Fibroblast of skin of scalp (primary cell): ENCODE data around the gene BICD2.

Experiments
- DNase-seq: peaks from one replicate; pipeline ENCODE4 v3.0.0-alpha.2; 2013

BICD2 gene

DNA sequence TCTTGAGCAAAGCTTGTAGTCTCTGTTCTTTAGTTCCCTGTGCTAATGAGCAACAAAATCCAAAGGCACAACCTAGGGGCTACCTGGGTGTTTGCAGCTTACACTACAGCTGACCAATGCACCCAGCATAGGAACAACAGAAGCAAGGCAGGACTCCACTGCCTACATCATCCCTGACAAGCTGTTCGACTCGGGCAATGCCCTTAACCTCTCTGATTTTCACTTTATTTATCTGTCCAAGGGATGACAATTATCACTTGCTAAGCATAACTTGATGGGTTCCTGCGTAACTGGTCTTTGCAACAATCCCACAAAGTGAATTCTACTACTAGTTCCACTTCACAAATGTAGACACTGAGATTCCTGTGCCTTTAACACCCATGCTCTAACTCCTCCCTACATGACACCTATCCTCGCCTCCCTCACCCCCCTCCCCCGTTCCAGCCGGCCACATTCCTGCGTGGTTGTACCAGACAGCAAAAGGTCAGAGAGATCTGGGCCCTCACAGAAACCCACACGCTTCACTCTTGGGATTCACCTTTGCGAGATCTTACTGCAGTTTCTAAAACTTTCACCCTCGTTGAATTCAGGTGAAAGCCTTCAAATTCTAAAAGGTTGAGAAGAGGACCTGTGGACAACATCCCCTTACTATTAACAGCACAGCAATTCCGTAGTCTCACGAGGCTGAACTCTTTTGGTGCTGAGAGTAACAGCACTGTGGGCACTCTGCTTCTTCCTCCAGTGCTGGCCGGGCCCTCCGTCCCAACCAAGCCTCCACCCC lies 95.7 kb downstream of the BICD2 start:
- DNase-seq = peak; percentile 46

DNA sequence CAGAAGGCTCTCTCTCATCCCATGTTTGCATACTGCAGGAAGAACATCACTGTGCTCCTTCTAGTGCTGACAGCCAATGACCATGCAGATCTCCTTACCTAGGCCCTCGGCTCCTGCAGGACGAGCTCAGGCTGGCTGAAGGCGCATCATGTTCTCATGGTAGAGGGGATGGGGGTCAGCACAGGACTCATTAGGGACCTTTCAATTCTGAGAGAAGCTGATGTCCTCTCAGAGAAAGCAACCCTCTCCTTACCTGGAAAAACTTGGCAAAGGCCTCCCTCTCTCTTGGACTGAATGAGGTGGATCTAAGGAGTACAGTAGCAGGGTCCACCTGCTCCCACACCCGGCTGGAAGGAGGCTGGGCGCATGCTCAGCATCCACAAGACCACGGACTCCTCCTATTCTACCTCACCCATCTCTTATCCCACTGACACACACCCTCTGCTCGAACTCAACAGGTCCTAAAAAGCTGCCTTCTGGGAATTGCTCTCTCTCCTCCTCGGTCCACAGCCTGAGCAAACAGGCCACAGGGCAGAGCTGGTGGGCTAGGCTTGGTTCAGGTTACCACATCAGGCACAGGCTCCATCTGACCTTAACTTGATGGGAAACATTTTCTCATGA lies 97.6 kb downstream of the BICD2 start:
- no peak for DNase-seq

DNA sequence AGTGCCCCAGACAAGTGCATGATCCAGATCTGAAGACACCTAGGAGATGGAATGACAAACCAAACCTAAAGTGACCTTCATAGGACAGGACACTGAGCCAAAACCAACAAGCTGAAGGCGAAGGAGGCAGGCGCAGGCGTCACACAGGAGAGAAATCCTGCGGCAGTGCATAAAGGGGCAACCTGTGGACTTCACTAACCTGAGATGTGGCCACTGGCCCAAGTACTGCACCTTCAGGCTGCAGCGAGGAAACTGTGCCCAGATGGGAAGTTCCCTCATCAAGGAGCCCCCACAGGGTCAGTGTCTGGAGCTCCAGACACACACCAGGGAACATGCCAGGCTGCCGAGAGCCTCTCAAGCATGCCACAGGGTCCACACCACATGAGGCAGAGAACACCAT lies 98.4 kb downstream of the BICD2 start:
- DNase-seq = no peak

DNA sequence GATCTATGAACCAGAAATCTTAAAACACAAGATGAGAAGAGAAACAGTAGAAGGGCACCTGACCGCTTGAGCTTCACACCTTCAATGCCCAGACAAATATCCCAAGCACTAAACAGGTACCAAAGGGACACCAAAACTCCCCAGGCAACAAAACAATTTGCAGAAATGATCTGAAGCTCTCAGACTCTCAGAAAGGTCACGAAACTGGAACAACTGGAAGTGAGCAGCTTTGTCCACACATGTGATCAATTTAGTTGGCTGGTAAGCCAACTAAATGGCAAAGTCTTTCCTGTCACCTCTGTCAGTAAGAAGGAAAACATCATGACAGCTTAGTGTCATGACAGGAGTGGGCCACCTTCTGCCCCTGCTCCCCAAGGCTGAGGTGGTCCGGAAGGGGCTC lies 98.8 kb downstream of the BICD2 start:
- DNase-seq = no peak

DNA sequence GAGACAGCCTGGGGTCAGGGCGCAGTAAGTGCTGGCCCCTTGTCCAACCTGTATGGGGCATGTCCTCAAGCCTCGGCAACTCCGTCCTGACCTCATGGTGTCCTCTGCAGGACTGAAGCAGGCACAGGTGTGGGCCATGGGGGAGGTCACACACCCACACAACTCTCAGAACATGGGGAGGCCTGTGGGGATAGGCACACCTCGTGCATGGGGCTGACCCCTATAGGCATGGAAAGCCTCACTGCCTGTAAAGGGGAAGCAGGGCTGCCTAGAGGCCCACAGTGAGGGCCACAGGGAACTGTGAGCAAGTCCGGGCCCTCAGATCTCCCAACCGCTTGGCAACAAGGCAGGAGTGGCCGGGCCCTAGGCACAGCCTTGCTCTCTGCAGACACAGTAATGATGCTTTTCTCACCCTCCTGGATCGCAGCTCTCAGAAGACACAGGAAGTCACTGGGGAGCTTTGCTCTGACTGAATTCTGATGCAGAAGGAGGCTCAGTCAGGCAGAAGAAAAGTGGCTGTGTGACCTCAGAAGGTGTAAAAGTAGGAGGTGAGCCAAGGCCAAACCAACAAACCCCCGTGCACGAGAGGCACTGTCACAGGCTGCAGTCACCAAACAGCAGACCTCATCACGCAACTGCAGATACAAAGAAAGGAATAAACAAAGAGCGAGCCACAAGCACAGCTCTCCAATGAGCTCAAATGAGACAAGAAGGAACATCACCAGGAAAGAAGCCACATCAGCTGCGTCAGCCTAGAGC lies 100.1 kb downstream of the BICD2 start:
- no peak for DNase-seq

DNA sequence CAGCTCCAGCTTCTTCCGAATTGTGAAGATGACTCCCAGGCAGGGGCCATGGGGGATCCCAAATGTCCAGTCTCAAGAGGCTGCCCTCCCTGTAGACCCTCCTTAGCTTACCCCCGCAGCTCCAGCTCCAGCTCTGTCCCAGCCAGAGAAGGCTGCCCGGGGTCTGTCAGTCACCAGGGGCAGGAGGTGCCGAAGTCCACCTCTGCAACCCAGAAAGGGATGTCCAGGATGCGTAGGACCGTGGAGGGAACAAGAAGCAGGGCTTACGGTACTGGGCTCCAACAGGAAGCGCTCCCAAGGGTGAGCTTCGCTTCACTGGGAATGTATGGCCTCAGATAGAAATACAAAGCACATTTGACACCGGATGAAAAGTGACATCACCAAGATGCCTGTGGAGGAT lies 100.7 kb downstream of the BICD2 start:
- DNase-seq = no peak

DNA sequence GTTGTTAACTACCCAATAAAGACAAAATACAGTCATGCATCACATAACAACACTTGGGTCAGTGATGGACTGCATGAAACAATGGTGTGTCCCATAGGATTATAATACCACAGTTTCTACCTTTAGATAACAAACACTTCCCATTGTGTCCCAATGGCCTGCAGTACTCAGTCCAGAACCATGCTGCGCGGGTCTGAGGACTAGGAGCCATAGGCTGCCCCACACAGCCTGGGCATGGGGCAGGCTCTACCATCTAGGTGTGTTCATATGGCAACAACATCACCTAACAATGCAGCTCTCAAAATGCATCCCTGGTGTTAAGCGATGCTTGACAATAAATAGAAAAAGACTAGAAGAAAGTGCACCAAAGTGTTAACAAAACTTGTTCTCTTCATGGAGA lies 101.5 kb downstream of the BICD2 start:
- DNase-seq = no peak

DNA sequence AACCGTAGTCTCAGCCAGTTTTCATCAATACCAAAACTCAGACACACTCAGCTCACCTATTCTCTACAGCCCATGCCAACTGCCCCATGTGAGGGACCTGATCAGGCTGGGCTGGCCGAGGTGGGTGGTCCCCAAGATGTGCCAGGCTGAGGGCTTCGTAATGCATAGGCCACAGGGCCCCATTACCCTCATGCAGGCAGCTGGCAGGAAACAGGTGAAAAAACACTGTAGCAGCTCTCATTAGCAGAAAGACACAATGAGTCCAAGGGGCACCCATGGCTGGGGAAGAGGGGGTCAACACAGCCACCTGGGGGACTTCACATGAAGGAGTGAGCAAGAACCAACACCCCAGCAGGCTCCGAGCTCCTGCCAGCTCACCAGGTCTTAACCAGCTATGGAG lies 102.9 kb downstream of the BICD2 start:
- no peak for DNase-seq
